Keratinocyte (primary cell): ENCODE results near the gene ORC2. TPM values are rescaled to one million over a fixed set of nuclear protein-coding genes. Genes with fewer than 3 reads are reported as not detected.

Experiments
- DNase-seq: peaks from one replicate; pipeline ENCODE4 v3.0.0-alpha.2; 2011; ENCODE audit warnings: low read depth, missing footprints, low spot score
- FAIRE-seq: peaks from 2 replicates; lab custom pipeline; 2011; peaks lifted over from hg19 to GRCh38; lab: Jason Lieb, UNC
- H2AFZ ChIP-seq: 2 replicates; pipeline ENCODE4 v1.6.0; 2012; ENCODE audit warnings: low read length, control low read depth, inconsistent platforms; ENCODE audit not compliant: control insufficient read depth
- H3K27ac ChIP-seq: 2 replicates; pipeline ENCODE4 v1.5.1; 2011; ENCODE audit warnings: low read length; ENCODE audit not compliant: control insufficient read depth, insufficient read depth
- H3K27me3 ChIP-seq: 3 replicates; pipeline ENCODE4 v1.6.0; 2011; ENCODE audit warnings: low read length; ENCODE audit not compliant: control insufficient read depth, insufficient read depth; ENCODE audit errors: extremely low read depth
- H3K36me3 ChIP-seq, 2 experiments: 2 replicates in 1 of 2; 3 replicates in 1 of 2; pipeline ENCODE4 v1.5.1; 2011; ENCODE audit warnings: low read length in 2 of 2, mild to moderate bottlenecking in 1 of 2; ENCODE audit not compliant: control insufficient read depth in 2 of 2, insufficient read depth in 2 of 2; ENCODE audit errors: extremely low read depth in 1 of 2
- H3K4me1 ChIP-seq: 3 replicates; pipeline ENCODE4 v1.5.1; 2011; ENCODE audit warnings: low read length; ENCODE audit not compliant: control insufficient read depth, insufficient read depth; ENCODE audit errors: extremely low read depth
- H3K4me2 ChIP-seq: 3 replicates; pipeline ENCODE4 v1.6.0; 2011; ENCODE audit warnings: low read depth, low read length; ENCODE audit not compliant: control insufficient read depth, insufficient read depth; ENCODE audit errors: extremely low read depth
- H3K4me3 ChIP-seq, 3 experiments: fragments of 200-600 bp in 1 of 3; sonication (generic) in 1 of 3; 2 replicates in 2 of 3; 3 replicates in 1 of 3; pipeline ENCODE4 v1.5.1; 2011 to 2016; ENCODE audit warnings: low read length in 3 of 3, mild to moderate bottlenecking in 3 of 3, control low read depth in 2 of 3, inconsistent platforms in 1 of 3, low read depth in 1 of 3, mixed read lengths in 1 of 3, mixed run types in 1 of 3, moderate library complexity in 1 of 3; ENCODE audit not compliant: control insufficient read depth in 2 of 3, insufficient read depth in 2 of 3; ENCODE audit errors: extremely low read depth in 1 of 3
- H3K79me2 ChIP-seq: 2 replicates; pipeline ENCODE4 v1.6.0; 2012; ENCODE audit warnings: low read length; ENCODE audit not compliant: control insufficient read depth, insufficient read depth
- H3K9ac ChIP-seq: 3 replicates; pipeline ENCODE4 v1.6.0; 2011; ENCODE audit warnings: low read length; ENCODE audit not compliant: control insufficient read depth, insufficient read depth; ENCODE audit errors: extremely low read depth
- H3K9me1 ChIP-seq: 3 replicates; pipeline ENCODE4 v1.6.0; 2011; ENCODE audit warnings: low read length; ENCODE audit not compliant: control insufficient read depth, insufficient read depth; ENCODE audit errors: extremely low read depth
- H3K9me3 ChIP-seq: 2 replicates; pipeline ENCODE4 v1.5.1; 2012; ENCODE audit warnings: low read depth, low read length; ENCODE audit not compliant: control insufficient read depth
- H4K20me1 ChIP-seq: 3 replicates; pipeline ENCODE4 v1.6.0; 2011; ENCODE audit warnings: low read length; ENCODE audit not compliant: control insufficient read depth, insufficient read depth; ENCODE audit errors: extremely low read depth
- CTCF ChIP-seq, 3 experiments: IDR thresholded peaks in 1 of 3; conservative IDR thresholded peaks in 1 of 3; optimal IDR thresholded peaks in 1 of 3; 2 replicates in 2 of 3; 3 replicates in 1 of 3; pipeline versions ENCODE3 to v1.5.1; 2011; ENCODE audit warnings: low read length in 3 of 3, mild to moderate bottlenecking in 3 of 3, moderate library complexity in 2 of 3, control low read depth in 1 of 3, inconsistent platforms in 1 of 3; ENCODE audit not compliant: insufficient read depth in 2 of 3; ENCODE audit errors: extremely low read depth in 1 of 3
- EZH2 ChIP-seq: IDR thresholded peaks from one replicate; pipeline ENCODE4 v1.6.1; 2012; ENCODE audit warnings: inconsistent platforms, mild to moderate bottlenecking, low read length, moderate library complexity
- dilution Hi-C: fragments of 300-500 bp; cut with MboI; formaldehyde crosslinking; loops from one replicate; pipeline ENCODE4 v1.7.0; 2020; ENCODE audit warnings: low sequenced_read_pairs; ENCODE audit not compliant: extremely low pct_ligation_motif_present
- polyA minus RNA-seq, 3 experiments: library from RNA; depleted of rRNA, polyadenylated mRNA; stranded (reverse); fragments of >200 nt; gene quantifications; 1 replicate in 1 of 3; 2 replicates in 1 of 3; 3 replicates in 1 of 3; pipeline ENCODE4 v1.2.3, GENCODE V29; 2011
- polyA plus RNA-seq, 5 experiments: library from polyadenylated mRNA; depleted of rRNA in 3 of 5; stranded (reverse) in 3 of 5; stranded (forward) in 1 of 5; unstranded in 1 of 5; fragments of >200 nt; gene quantifications; 1 replicate in 1 of 5; 2 replicates in 3 of 5; 3 replicates in 1 of 5; pipeline versions ENCODE4 v1.2.1 to v1.2.3, GENCODE V29; 2011 to 2012; ENCODE audit warnings: missing spikeins in 2 of 5, low read depth in 1 of 5, low replicate concordance in 1 of 5

The ORC2 gene
- polyA plus RNA-seq (6.3 to 13.5 TPM (median 9.0 TPM) in 3 replicates), polyA minus RNA-seq (3.4 to 14.2 TPM (median 5.5 TPM) in 3 replicates)
- 31.6 TPM for polyA plus RNA-seq (2011; ENCODE audit: low read depth)
- 4.9 and 8.7 TPM in 2 replicates for polyA plus RNA-seq (2011; cell fraction: cytosol; rRNA removed)
- polyA plus RNA-seq (2011; cell fraction: nucleus; rRNA removed), result 15.1 and 19.3 TPM in 2 replicates
- 10.6 and 18.1 TPM in 2 replicates for polyA plus RNA-seq (2012; ENCODE audit: low replicate concordance)
- 4.6 TPM for polyA minus RNA-seq (2011; cell fraction: cytosol; rRNA and poly(A)+ RNA removed)
- polyA minus RNA-seq (2011; cell fraction: nucleus; rRNA and poly(A)+ RNA removed), result 10.4 and 26.1 TPM in 2 replicates

GRCh38 chr2:200963124-200963917, at the start of gene ORC2:
TSS of gene ORC2 (minus strand) at chr2:200963660. CDS start at chr2:200958123, 5,537 bp downstream.
- peak within 1 kb of the TSS; percentile 89 for H3K27ac ChIP-seq
- peak within 1 kb of the TSS; percentile 93 for H3K9ac ChIP-seq
- H3K36me3 ChIP-seq, result peaks cover 1 to 7% of the 10 kb centered on the region in 2 experiments
- H3K4me3 ChIP-seq, result peak within 1 kb of the TSS; percentile 90 to 100 (median 99)
- dilution Hi-C loops, result no loop called here
- no peaks in the 10 kb centered on the region for H3K9me3 ChIP-seq
- no peaks in the 10 kb centered on the region for H3K27me3 ChIP-seq
- peaks cover 56% of the 10 kb centered on the region for H3K79me2 ChIP-seq
- H4K20me1 ChIP-seq, result no peaks in the 10 kb centered on the region
- peak; percentile 33 to 78 (median 36) for TF ChIP-seq CTCF (optimal IDR thresholded peaks at IDR 0.05 in 1 of 3, IDR thresholded peaks at IDR 0.05 in 1 of 3, conservative IDR thresholded peaks at IDR 0.05 in 1 of 3; ENCODE audit: extremely low read depth in 1 of 3, insufficient read depth in 2 of 3, low read length in 3 of 3)
- TF ChIP-seq EZH2, result no peak
- H3K4me2 ChIP-seq, result peak within 1 kb of the TSS; percentile 97
- DNase-seq, result peak; percentile 81
- peak; percentile 74 for FAIRE-seq
- peak within 1 kb of the TSS; percentile 96 for H2AFZ ChIP-seq
- H3K9me1 ChIP-seq, result no peaks in the 10 kb centered on the region
- peaks cover 41% of the 10 kb centered on the region for H3K4me1 ChIP-seq

- no peak for FAIRE-seq
- H3K9me1 ChIP-seq, result no peaks in the 10 kb centered on the region
- dilution Hi-C loops, result no loop called here
- H3K79me2 ChIP-seq, result no peaks in the 10 kb centered on the region
- no peak for DNase-seq
- peaks cover 0 to 3% of the 10 kb centered on the region in 2 experiments for H3K36me3 ChIP-seq
- H3K4me2 ChIP-seq, result no peak overlapping the region
- TF ChIP-seq CTCF (optimal IDR thresholded peaks at IDR 0.05 in 1 of 3, IDR thresholded peaks at IDR 0.05 in 1 of 3, conservative IDR thresholded peaks at IDR 0.05 in 1 of 3; ENCODE audit: extremely low read depth in 1 of 3, insufficient read depth in 2 of 3, low read length in 3 of 3) (no peak), EZH2 (no peak)
- no peak overlapping the region for H3K27ac ChIP-seq
- H3K9ac ChIP-seq, result no peak overlapping the region
- no peak overlapping the region for H3K4me3 ChIP-seq
- H3K27me3 ChIP-seq, result no peaks in the 10 kb centered on the region
- H2AFZ ChIP-seq, result no peak overlapping the region
- H4K20me1 ChIP-seq, result no peaks in the 10 kb centered on the region
- no peaks in the 10 kb centered on the region for H3K9me3 ChIP-seq
- H3K4me1 ChIP-seq, result no peaks in the 10 kb centered on the region
Observed at GRCh38 chr2:201008296-201008829, 44.9 kb upstream of the ORC2 start.
